ENCODE measurements around the gene LDHAL6B. TPM values are rescaled to one million over a fixed set of nuclear protein-coding genes. Genes with fewer than 3 reads are reported as not detected.

LDHAL6B gene
- total and polyA plus RNA-seq, 2 of the 8 experiments (the other 6 are each of a cell fraction or from before 2014, with no cell fraction given): not detected

GRCh38 chr15:59210186-59210585 is 3.5 kb downstream of the LDHAL6B start:
- Histone ChIP-seq H2AK5ac (ENCODE audit: low read depth, low read length) (no peak overlapping the region), H3K23ac (ENCODE audit: insufficient read length) (no peak overlapping the region), H4K91ac (replicated peaks; ENCODE audit: insufficient read length, low read length) (no peak overlapping the region), H4K5ac (ENCODE audit: insufficient read length, low read depth, low read length) (no peak overlapping the region), H3K4me1 (replicated peaks in 1 of 4; ENCODE audit: control insufficient read depth in 3 of 4, insufficient read depth in 4 of 4, low read length in 3 of 4) (no peaks in the 10 kb centered on the region), H3K27ac (ENCODE audit: low read depth, low read length) (no peak overlapping the region), H3K23me2 (ENCODE audit: low read depth, low read length) (no peaks in the 10 kb centered on the region), H2BK15ac (ENCODE audit: low read length) (no peak overlapping the region), H3K9ac (replicated peaks in 1 of 4; ENCODE audit: extremely low read depth in 1 of 4, low read depth in 3 of 4, low read length in 3 of 4) (no peak overlapping the region), H4K8ac (ENCODE audit: extremely low read depth, insufficient read depth, low read length) (no peak overlapping the region), H2BK20ac (ENCODE audit: low read length) (no peak overlapping the region), H3K14ac (ENCODE audit: insufficient read length) (no peak overlapping the region), H2BK120ac (replicated peaks; ENCODE audit: low read depth, low read length) (no peak overlapping the region), H3K4me2 (ENCODE audit: insufficient read depth in 1 of 2, low read depth in 2 of 2, low read length in 2 of 2) (no peak overlapping the region), H3K79me2 (ENCODE audit: control insufficient read depth in 1 of 2, insufficient read depth in 2 of 2, low read length in 2 of 2) (no peaks in the 10 kb centered on the region), H3K4ac (replicated peaks; ENCODE audit: insufficient read length, low read depth, low read length) (no peak overlapping the region), H2BK12ac (ENCODE audit: low read depth, low read length) (no peak overlapping the region), H3K36me3 (ENCODE audit: control insufficient read depth in 2 of 4, insufficient read depth in 4 of 4, low read length in 3 of 4) (peaks cover 10 to 47% (median 20%) of the 10 kb centered on the region in 4 experiments; a peak in 7 of 8 replicates), H3K9me3 (ENCODE audit: insufficient read depth in 2 of 2, low read depth in 1 of 2, low read length in 1 of 2) (no peaks in the 10 kb centered on the region), H4K20me1 (replicated peaks in 1 of 2; ENCODE audit: control insufficient read depth in 1 of 2, insufficient read depth in 2 of 2, low read length in 2 of 2) (no peaks in the 10 kb centered on the region), H3K18ac (ENCODE audit: extremely low read depth, low read length) (no peak overlapping the region), H3K56ac (replicated peaks; ENCODE audit: insufficient read length, low read depth, low read length) (no peak overlapping the region), H3K4me3 (ENCODE audit: extremely low read depth in 1 of 4, insufficient read depth in 2 of 4, low read depth in 3 of 4, low read length in 4 of 4) (no peak overlapping the region), H2AFZ (ENCODE audit: low read length) (no peak overlapping the region), H2BK5ac (ENCODE audit: low read depth, low read length) (no peak overlapping the region), H3K27me3 (replicated peaks in 1 of 4; ENCODE audit: control insufficient read depth in 3 of 4, extremely low read depth in 1 of 4, insufficient read depth in 3 of 4, low read length in 3 of 4) (no peaks in the 10 kb centered on the region), H3K79me1 (ENCODE audit: low read depth, low read length) (no peaks in the 10 kb centered on the region)
- FAIRE-seq (no peak), DNase-seq (ENCODE audit: low read depth in 1 of 2, low spot score in 2 of 2) (no peak)
- ChIA-PET CTCF (ENCODE audit: partially characterized antibody) (no interaction called here), POLR2A (ENCODE audit: partially characterized antibody) (no interaction called here)
- 85% methylated on average over 2 of the region's 2 CpGs; no CpG with 5 or more reads in 1 of the 2 experiments for WGBS, 2 experiments (ENCODE audit: extremely low coverage in 1 of 2, insufficient coverage in 1 of 2, insufficient read length in 1 of 2, insufficient replicate concordance in 2 of 2, low coverage in 1 of 2, low lambda C conversion rate in 2 of 2, missing lambda C conversion rate in 1 of 2)
- TF ChIP-seq TAF7 (optimal IDR thresholded peaks at IDR 0.05; ENCODE audit: borderline replicate concordance, low read depth, low read length): no peak
- no peak for TF ChIP-seq ASH2L (IDR thresholded peaks at IDR 0.05; ENCODE audit: low read length)
- no peak for TF ChIP-seq CTBP2 (IDR thresholded peaks at IDR 0.05; ENCODE audit: borderline replicate concordance, insufficient read depth, insufficient read length, low read length)
- no peak for TF ChIP-seq GTF2F1 (IDR thresholded peaks at IDR 0.05; ENCODE audit: borderline replicate concordance, low read depth, low read length)
- TF ChIP-seq RAD21 (IDR thresholded peaks at IDR 0.05 in 1 of 2, conservative IDR thresholded peaks at IDR 0.05 in 1 of 2; ENCODE audit: low read depth in 2 of 2, low read length in 2 of 2): no peak
- no peak for TF ChIP-seq TAF1 (IDR thresholded peaks at IDR 0.05; ENCODE audit: low read depth, low read length)
- no peak for TF ChIP-seq ATF3 (IDR thresholded peaks at IDR 0.05; ENCODE audit: insufficient read depth, low read depth, low read length)
- no peak for TF ChIP-seq YY1 (IDR thresholded peaks at IDR 0.05; ENCODE audit: low read depth, low read length)
- no peak for TF ChIP-seq SIN3A (conservative IDR thresholded peaks at IDR 0.05 in 1 of 2, IDR thresholded peaks at IDR 0.05 in 1 of 2; ENCODE audit: low read depth in 1 of 2, low read length in 2 of 2)
- TF ChIP-seq EGR1 (IDR thresholded peaks at IDR 0.05; ENCODE audit: borderline replicate concordance, low read depth, low read length): no peak
- TF ChIP-seq SP1 (IDR thresholded peaks at IDR 0.05; ENCODE audit: low read depth, low read length): no peak
- TF ChIP-seq SP4 (IDR thresholded peaks at IDR 0.05; ENCODE audit: low read length): no peak
- no peak for TF ChIP-seq MAX (IDR thresholded peaks at IDR 0.05)
- TF ChIP-seq CHD1 (IDR thresholded peaks at IDR 0.05; ENCODE audit: low read depth, low read length): no peak

Data from H1 (cell line).